HFFc6 (cell line): Measurements from ENCODE around the gene ZBED4. TPM values are rescaled to one million over a fixed set of nuclear protein-coding genes. Genes with fewer than 3 reads are reported as not detected.

Experiments used
- DNase-seq: peaks from one replicate; pipeline ENCODE4 v3.0.0-alpha.2; 2018
- H3K27ac Mint-ChIP-seq: 2 replicates; pipeline ENCODE4 v1.8.0; 2020; ENCODE audit warnings: mild to moderate bottlenecking, mixed read lengths
- H3K27me3 Mint-ChIP-seq: 2 replicates; pipeline ENCODE4 v1.8.0; 2021; ENCODE audit warnings: mild to moderate bottlenecking, moderate library complexity, mixed read lengths; ENCODE audit not compliant: insufficient read depth
- H3K36me3 Mint-ChIP-seq: 2 replicates; pipeline ENCODE4 v1.8.0; 2021; ENCODE audit warnings: low read depth, mixed read lengths
- H3K4me1 Mint-ChIP-seq: 2 replicates; pipeline ENCODE4 v1.8.0; 2020; ENCODE audit warnings: low read depth, mixed read lengths
- H3K4me3 Mint-ChIP-seq: 2 replicates; pipeline ENCODE4 v1.8.0; 2020; ENCODE audit warnings: mild to moderate bottlenecking, moderate library complexity, mixed read lengths
- H3K9me3 Mint-ChIP-seq: 2 replicates; pipeline ENCODE4 v1.8.0; 2020; ENCODE audit warnings: mild to moderate bottlenecking, mixed read lengths
- long read RNA-seq: library from polyadenylated mRNA; unstranded; transcript quantifications from one replicate; pipeline ENCODE4 v2.0.0, GENCODE V29; 2019
- total RNA-seq, 6 experiments: library from RNA; stranded (reverse); fragmentation: NEBNext Ultra II Directional; extraction: Animal tissue kit (Norgen Biotek cat#: 25700); gene quantifications; 2 replicates in 1 of 6; 3 replicates in 5 of 6; pipeline ENCODE4 v1.2.3, GENCODE V29; 2021
- TF ChIP-seq, protein P1 (sequence below): fragments of 200-600 bp; sonication (generic); IDR thresholded peaks from 2 replicates; pipeline ENCODE4 v1.5.0; 2021; ENCODE audit warnings: antibody characterized with exemption, mild to moderate bottlenecking

Gene ZBED4, protein sequence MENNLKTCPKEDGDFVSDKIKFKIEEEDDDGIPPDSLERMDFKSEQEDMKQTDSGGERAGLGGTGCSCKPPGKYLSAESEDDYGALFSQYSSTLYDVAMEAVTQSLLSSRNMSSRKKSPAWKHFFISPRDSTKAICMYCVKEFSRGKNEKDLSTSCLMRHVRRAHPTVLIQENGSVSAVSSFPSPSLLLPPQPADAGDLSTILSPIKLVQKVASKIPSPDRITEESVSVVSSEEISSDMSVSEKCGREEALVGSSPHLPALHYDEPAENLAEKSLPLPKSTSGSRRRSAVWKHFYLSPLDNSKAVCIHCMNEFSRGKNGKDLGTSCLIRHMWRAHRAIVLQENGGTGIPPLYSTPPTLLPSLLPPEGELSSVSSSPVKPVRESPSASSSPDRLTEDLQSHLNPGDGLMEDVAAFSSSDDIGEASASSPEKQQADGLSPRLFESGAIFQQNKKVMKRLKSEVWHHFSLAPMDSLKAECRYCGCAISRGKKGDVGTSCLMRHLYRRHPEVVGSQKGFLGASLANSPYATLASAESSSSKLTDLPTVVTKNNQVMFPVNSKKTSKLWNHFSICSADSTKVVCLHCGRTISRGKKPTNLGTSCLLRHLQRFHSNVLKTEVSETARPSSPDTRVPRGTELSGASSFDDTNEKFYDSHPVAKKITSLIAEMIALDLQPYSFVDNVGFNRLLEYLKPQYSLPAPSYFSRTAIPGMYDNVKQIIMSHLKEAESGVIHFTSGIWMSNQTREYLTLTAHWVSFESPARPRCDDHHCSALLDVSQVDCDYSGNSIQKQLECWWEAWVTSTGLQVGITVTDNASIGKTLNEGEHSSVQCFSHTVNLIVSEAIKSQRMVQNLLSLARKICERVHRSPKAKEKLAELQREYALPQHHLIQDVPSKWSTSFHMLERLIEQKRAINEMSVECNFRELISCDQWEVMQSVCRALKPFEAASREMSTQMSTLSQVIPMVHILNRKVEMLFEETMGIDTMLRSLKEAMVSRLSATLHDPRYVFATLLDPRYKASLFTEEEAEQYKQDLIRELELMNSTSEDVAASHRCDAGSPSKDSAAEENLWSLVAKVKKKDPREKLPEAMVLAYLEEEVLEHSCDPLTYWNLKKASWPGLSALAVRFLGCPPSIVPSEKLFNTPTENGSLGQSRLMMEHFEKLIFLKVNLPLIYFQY
- 10 to 100 TPM in 1 of 6 experiments, 1 to 10 TPM in 5; 7.9 to 10.9 (median 9.0) TPM for total RNA-seq
- long read RNA-seq, partial matches to known transcripts = 0 of 4 reads
- long read RNA-seq, other reads (novel, unspliced or antisense) = 4 of 4 reads

- H3K9me3 Mint-ChIP-seq = no peaks in the 10 kb centered on the region
- H3K4me3 Mint-ChIP-seq = peak within 1 kb of the TSS; percentile 95
- no peaks in the 10 kb centered on the region for H3K36me3 Mint-ChIP-seq
- peaks cover 15% of the 10 kb centered on the region for H3K27me3 Mint-ChIP-seq
- peak within 1 kb of the TSS; percentile 93 for H3K27ac Mint-ChIP-seq
- DNase-seq = peak; percentile 93
- H3K4me1 Mint-ChIP-seq = peaks cover 28% of the 10 kb centered on the region
- TF ChIP-seq, protein P1, sequence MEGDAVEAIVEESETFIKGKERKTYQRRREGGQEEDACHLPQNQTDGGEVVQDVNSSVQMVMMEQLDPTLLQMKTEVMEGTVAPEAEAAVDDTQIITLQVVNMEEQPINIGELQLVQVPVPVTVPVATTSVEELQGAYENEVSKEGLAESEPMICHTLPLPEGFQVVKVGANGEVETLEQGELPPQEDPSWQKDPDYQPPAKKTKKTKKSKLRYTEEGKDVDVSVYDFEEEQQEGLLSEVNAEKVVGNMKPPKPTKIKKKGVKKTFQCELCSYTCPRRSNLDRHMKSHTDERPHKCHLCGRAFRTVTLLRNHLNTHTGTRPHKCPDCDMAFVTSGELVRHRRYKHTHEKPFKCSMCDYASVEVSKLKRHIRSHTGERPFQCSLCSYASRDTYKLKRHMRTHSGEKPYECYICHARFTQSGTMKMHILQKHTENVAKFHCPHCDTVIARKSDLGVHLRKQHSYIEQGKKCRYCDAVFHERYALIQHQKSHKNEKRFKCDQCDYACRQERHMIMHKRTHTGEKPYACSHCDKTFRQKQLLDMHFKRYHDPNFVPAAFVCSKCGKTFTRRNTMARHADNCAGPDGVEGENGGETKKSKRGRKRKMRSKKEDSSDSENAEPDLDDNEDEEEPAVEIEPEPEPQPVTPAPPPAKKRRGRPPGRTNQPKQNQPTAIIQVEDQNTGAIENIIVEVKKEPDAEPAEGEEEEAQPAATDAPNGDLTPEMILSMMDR = no peak
Measured at GRCh38 chr22:49852898-49853894, at the start of gene ZBED4. TSS of gene ZBED4 (plus strand) at chr22:49853844. CDS start at chr22:49883663, 29,819 bp downstream.

- DNase-seq = no peak
- H3K36me3 Mint-ChIP-seq = peaks cover 14% of the 10 kb centered on the region
- H3K9me3 Mint-ChIP-seq = no peaks in the 10 kb centered on the region
- TF ChIP-seq, protein P1 = no peak
- no peak overlapping the region for H3K4me3 Mint-ChIP-seq
- H3K4me1 Mint-ChIP-seq = peaks cover 15% of the 10 kb centered on the region
- no peaks in the 10 kb centered on the region; the same call in 1 of the 2 replicates for H3K27me3 Mint-ChIP-seq
- no peak overlapping the region for H3K27ac Mint-ChIP-seq
Measured at GRCh38 chr22:49807129-49807528, 46.5 kb upstream of the ZBED4 start.

DNA sequence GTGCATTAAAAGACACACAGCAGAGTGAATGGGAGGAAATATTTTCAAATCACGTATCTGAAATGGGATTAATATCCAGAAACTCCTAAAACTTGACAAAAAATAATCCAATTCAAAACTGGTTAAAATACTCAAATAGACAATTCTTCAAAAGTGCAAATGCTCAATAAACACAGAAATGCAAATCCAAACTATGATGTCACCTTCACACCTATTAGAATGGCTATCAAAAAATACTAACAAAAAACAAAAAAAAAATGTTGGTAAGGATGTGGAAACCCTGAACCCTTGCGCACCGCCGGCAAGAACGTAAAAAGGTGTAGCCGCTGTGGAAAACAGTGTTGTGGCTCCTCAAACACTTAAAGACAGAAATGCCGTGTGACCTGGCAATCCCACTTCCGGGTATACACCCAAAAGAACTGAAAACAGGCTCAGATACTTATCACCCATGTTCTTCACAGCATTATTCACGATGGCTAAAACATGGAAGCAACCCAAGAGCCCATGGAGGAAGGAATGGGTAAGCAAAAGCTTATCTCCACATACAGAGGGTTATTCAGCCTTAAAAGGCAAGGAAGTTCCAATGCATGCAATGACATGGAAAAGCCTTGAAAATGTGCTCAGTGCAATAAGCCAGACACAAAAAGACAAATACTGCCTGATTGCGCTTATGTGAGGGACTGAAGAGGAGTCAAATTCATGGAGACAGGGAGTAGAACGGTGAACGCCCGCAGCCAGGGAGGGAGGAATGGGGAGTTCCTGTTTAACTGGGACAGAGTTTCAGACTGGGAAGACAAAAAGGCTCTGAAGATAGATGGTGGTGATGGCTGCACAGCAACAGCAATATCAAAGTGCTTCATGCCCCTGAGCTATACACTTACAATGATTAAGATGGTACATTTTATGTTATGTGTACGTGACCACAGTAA lies 45.6 kb upstream of the ZBED4 start:
- peaks cover 20% of the 10 kb centered on the region for H3K4me1 Mint-ChIP-seq
- H3K36me3 Mint-ChIP-seq = peaks cover 14% of the 10 kb centered on the region
- H3K9me3 Mint-ChIP-seq = no peaks in the 10 kb centered on the region
- no peak overlapping the region for H3K4me3 Mint-ChIP-seq
- TF ChIP-seq, protein P1 = no peak
- H3K27ac Mint-ChIP-seq = no peak overlapping the region
- no peaks in the 10 kb centered on the region; the same call in 1 of the 2 replicates for H3K27me3 Mint-ChIP-seq
- DNase-seq = no peak

- Mint-ChIP-seq H3K27ac (peak overlapping the region; percentile 22; the same call in 1 of the 2 replicates), H3K36me3 (peaks cover 14% of the 10 kb centered on the region), H3K4me1 (peaks cover 20% of the 10 kb centered on the region), H3K4me3 (no peak overlapping the region), H3K9me3 (no peaks in the 10 kb centered on the region), H3K27me3 (no peaks in the 10 kb centered on the region; the same call in 1 of the 2 replicates)
- TF ChIP-seq, protein P1 = no peak
- DNase-seq = no peak
Measured at GRCh38 chr22:49810363-49811019, 43.2 kb upstream of the ZBED4 start.
